Stimulated activated CD4-positive, alpha-beta T cell treated with anti-CD3 and anti-CD28 coated beads, Interleukin-15, amount 100 ng/mL, for 48 hours (primary cell): ENCODE data around the gene CGNL1.

Experiments used
- DNase-seq, 2 donors: peaks; one replicate each; pipeline ENCODE4 v3.0.0-alpha.2; 2020; ENCODE audit warnings: low read depth in 2 of 2

The CGNL1 gene

GRCh38 chr15:57353317-57353804 lies 22.9 kb upstream of the CGNL1 start:
- DNase-seq, result no peak

- DNase-seq, result no peak
Observed at GRCh38 chr15:57354436-57355123, 21.7 kb upstream of the CGNL1 start.

GRCh38 chr15:57355259-57355658 lies 21.0 kb upstream of the CGNL1 start:
- DNase-seq, result no peak

GRCh38 chr15:57356178-57356577 lies 20.1 kb upstream of the CGNL1 start:
- no peak for DNase-seq

GRCh38 chr15:57356636-57357035 lies 19.7 kb upstream of the CGNL1 start:
- DNase-seq, result no peak

- DNase-seq, result no peak
Observed at GRCh38 chr15:57357799-57358198, 18.5 kb upstream of the CGNL1 start.

GRCh38 chr15:57358571-57358970 lies 17.7 kb upstream of the CGNL1 start:
- DNase-seq, result no peak

- DNase-seq, result no peak
Observed at GRCh38 chr15:57363661-57364060, 12.6 kb upstream of the CGNL1 start.

- no peak for DNase-seq
Observed at GRCh38 chr15:57364282-57365007, 11.9 kb upstream of the CGNL1 start.

GRCh38 chr15:57367556-57367955 lies 8.7 kb upstream of the CGNL1 start:
- DNase-seq, result no peak

- no peak for DNase-seq
Observed at GRCh38 chr15:57370929-57371328, 5.4 kb upstream of the CGNL1 start.

GRCh38 chr15:57373251-57373881 lies 2.9 kb upstream of the CGNL1 start:
- no peak for DNase-seq

- no peak for DNase-seq
Observed at GRCh38 chr15:57373882-57374276, 2.4 kb upstream of the CGNL1 start.

GRCh38 chr15:57376696-57377477 lies 582 bp downstream of the CGNL1 start:
- DNase-seq, result no peak

GRCh38 chr15:57377478-57377847 lies 1.2 kb downstream of the CGNL1 start:
- no peak for DNase-seq

- DNase-seq, result no peak
Observed at GRCh38 chr15:57379487-57379886, 3.2 kb downstream of the CGNL1 start.

- no peak for DNase-seq
Observed at GRCh38 chr15:57380854-57381253, 4.5 kb downstream of the CGNL1 start.

- DNase-seq, result no peak
Observed at GRCh38 chr15:57382215-57382614, 5.9 kb downstream of the CGNL1 start.

GRCh38 chr15:57382969-57383368 lies 6.7 kb downstream of the CGNL1 start:
- no peak for DNase-seq

- no peak for DNase-seq
Observed at GRCh38 chr15:57384024-57384423, 7.7 kb downstream of the CGNL1 start.

- DNase-seq, result no peak
Observed at GRCh38 chr15:57384816-57385215, 8.5 kb downstream of the CGNL1 start.

GRCh38 chr15:57385923-57386390 lies 9.7 kb downstream of the CGNL1 start:
- no peak for DNase-seq
